ENCODE measurements around the gene COL11A2.

COL11A2 gene

DNA sequence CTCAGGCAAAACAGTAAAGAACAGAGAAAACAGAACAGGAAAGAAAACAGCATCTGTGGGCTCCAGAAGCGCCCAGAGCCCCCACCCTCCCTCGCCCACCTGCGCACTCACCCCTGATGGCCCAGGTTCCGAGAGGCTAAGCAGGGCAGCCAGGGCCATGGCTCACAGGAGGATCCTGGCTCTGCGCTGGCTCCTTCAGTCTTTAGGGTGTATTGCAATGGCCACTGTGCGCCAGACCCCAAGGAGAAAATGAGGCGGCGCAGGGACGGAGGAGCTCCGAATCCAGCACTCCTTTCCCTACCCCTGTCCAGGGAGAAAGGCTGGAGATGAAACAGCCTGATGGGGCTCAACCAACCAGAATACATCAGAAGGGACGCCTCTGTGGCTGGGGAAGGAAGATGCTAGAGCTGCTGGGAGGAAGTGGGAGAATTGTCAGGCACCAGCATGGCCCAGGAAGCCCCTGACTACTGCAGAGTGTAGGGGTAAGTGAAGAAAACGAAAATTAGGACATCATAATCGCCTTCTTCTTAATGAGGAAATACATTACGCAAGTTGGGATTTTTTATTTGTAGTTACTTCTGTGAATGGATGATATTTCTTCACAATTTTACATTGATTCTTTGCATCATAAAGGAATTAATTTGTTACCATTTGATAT, 49.0 kb downstream of the COL11A2 start:
- H3K27ac ChIP-seq (ENCODE audit: low read depth, low read length): no peak overlapping the region
- H3K4me3 ChIP-seq (ENCODE audit: low read depth, low read length): no peak overlapping the region
- H3K27me3 ChIP-seq (ENCODE audit: control insufficient read depth, insufficient read depth, low read length): no peaks in the 10 kb centered on the region
- no peaks in the 10 kb centered on the region for H3K9me3 ChIP-seq (ENCODE audit: control insufficient read depth, insufficient read depth, low read length)
- H3K36me3 ChIP-seq (ENCODE audit: control insufficient read depth, insufficient read depth, low read length): 0 out of 2 replicates have a peak, but pooled peaks cover 2% of the 10 kb centered on the region
- no peak overlapping the region for H3K9ac ChIP-seq (ENCODE audit: low read depth, low read length)
- peaks cover 10% of the 10 kb centered on the region for H3K4me1 ChIP-seq (ENCODE audit: control insufficient read depth, insufficient read depth, low read length)

GRCh38 chr6:33142501-33143070, 49.7 kb downstream of the COL11A2 start:
- no peaks in the 10 kb centered on the region for H3K9me3 ChIP-seq (ENCODE audit: control insufficient read depth, insufficient read depth, low read length)
- 0 out of 2 replicates have a peak, but pooled peaks cover 2% of the 10 kb centered on the region for H3K36me3 ChIP-seq (ENCODE audit: control insufficient read depth, insufficient read depth, low read length)
- H3K27me3 ChIP-seq (ENCODE audit: control insufficient read depth, insufficient read depth, low read length): no peaks in the 10 kb centered on the region
- H3K27ac ChIP-seq (ENCODE audit: low read depth, low read length): no peak overlapping the region
- H3K4me3 ChIP-seq (ENCODE audit: low read depth, low read length): no peak overlapping the region
- peaks cover 6% of the 10 kb centered on the region for H3K4me1 ChIP-seq (ENCODE audit: control insufficient read depth, insufficient read depth, low read length)
- H3K9ac ChIP-seq (ENCODE audit: low read depth, low read length): no peak overlapping the region

GRCh38 chr6:33140556-33140955, 51.7 kb downstream of the COL11A2 start:
- 0 out of 2 replicates have a peak, but pooled peaks cover 2% of the 10 kb centered on the region for H3K36me3 ChIP-seq (ENCODE audit: control insufficient read depth, insufficient read depth, low read length)
- no peaks in the 10 kb centered on the region for H3K27me3 ChIP-seq (ENCODE audit: control insufficient read depth, insufficient read depth, low read length)
- H3K4me1 ChIP-seq (ENCODE audit: control insufficient read depth, insufficient read depth, low read length): no peaks in the 10 kb centered on the region
- no peak overlapping the region for H3K4me3 ChIP-seq (ENCODE audit: low read depth, low read length)
- no peaks in the 10 kb centered on the region for H3K9me3 ChIP-seq (ENCODE audit: control insufficient read depth, insufficient read depth, low read length)
- H3K27ac ChIP-seq (ENCODE audit: low read depth, low read length): no peak overlapping the region
- no peak overlapping the region for H3K9ac ChIP-seq (ENCODE audit: low read depth, low read length)

DNA sequence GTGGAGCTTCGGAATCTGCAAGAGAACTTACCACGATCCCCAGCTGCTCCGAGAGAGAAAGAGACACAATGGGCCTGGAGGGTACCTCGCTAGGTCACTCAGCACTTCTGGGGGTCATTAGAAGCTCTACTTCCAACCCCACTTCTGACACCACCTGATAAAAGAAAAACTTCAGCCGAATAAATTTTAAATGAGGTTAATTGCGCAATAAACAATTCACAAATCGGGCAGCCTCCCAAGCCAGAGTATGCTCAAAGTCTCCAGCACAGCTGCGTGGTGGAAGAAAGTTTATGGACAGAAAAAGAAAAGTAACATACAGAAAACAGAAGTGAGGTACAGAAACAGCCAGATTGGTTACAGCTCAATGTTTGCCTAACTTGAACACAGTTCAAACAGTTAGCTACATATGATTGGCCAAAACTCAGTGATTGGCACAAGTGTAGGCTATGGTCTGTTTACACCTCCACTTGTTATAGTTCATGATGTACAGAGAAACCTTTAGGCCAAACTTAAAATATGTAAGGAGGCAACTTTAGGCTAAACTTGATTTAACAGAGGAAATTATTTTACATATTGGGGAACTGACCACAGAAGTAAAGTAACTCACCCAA, 52.6 kb downstream of the COL11A2 start:
- H3K9ac ChIP-seq (ENCODE audit: low read depth, low read length): no peak overlapping the region
- no peaks in the 10 kb centered on the region for H3K27me3 ChIP-seq (ENCODE audit: control insufficient read depth, insufficient read depth, low read length)
- H3K36me3 ChIP-seq (ENCODE audit: control insufficient read depth, insufficient read depth, low read length): 0 out of 2 replicates have a peak, but pooled peaks cover 2% of the 10 kb centered on the region
- H3K4me1 ChIP-seq (ENCODE audit: control insufficient read depth, insufficient read depth, low read length): no peaks in the 10 kb centered on the region
- H3K9me3 ChIP-seq (ENCODE audit: control insufficient read depth, insufficient read depth, low read length): no peaks in the 10 kb centered on the region
- H3K4me3 ChIP-seq (ENCODE audit: low read depth, low read length): no peak overlapping the region
- H3K27ac ChIP-seq (ENCODE audit: low read depth, low read length): no peak overlapping the region

GRCh38 chr6:33136310-33136900, 55.9 kb downstream of the COL11A2 start:
- peaks cover 1% of the 10 kb centered on the region for H3K36me3 ChIP-seq (ENCODE audit: control insufficient read depth, insufficient read depth, low read length)

GRCh38 chr6:33132081-33132524, 60.2 kb downstream of the COL11A2 start:
- H3K36me3 ChIP-seq (ENCODE audit: control insufficient read depth, insufficient read depth, low read length): peaks cover 41% of the 10 kb centered on the region
- H3K27me3 ChIP-seq (ENCODE audit: control insufficient read depth, insufficient read depth, low read length): no peaks in the 10 kb centered on the region
- no peaks in the 10 kb centered on the region for H3K4me1 ChIP-seq (ENCODE audit: control insufficient read depth, insufficient read depth, low read length)
- H3K4me3 ChIP-seq (ENCODE audit: low read depth, low read length): no peak overlapping the region
- no peak overlapping the region for H3K27ac ChIP-seq (ENCODE audit: low read depth, low read length)
- H3K9ac ChIP-seq (ENCODE audit: low read depth, low read length): no peak overlapping the region
- H3K9me3 ChIP-seq (ENCODE audit: control insufficient read depth, insufficient read depth, low read length): no peaks in the 10 kb centered on the region

More at GRCh38 chr6:33136310-33136900, 55.9 kb downstream of the COL11A2 start:
- H3K9ac ChIP-seq (ENCODE audit: low read depth, low read length): no peak overlapping the region
- no peaks in the 10 kb centered on the region for H3K9me3 ChIP-seq (ENCODE audit: control insufficient read depth, insufficient read depth, low read length)
- H3K27me3 ChIP-seq (ENCODE audit: control insufficient read depth, insufficient read depth, low read length): no peaks in the 10 kb centered on the region
- H3K27ac ChIP-seq (ENCODE audit: low read depth, low read length): no peak overlapping the region
- no peaks in the 10 kb centered on the region for H3K4me1 ChIP-seq (ENCODE audit: control insufficient read depth, insufficient read depth, low read length)
- no peak overlapping the region for H3K4me3 ChIP-seq (ENCODE audit: low read depth, low read length)

- no peaks in the 10 kb centered on the region for H3K4me1 ChIP-seq (ENCODE audit: control insufficient read depth, insufficient read depth, low read length)
- no peak overlapping the region for H3K4me3 ChIP-seq (ENCODE audit: low read depth, low read length)
- no peaks in the 10 kb centered on the region for H3K27me3 ChIP-seq (ENCODE audit: control insufficient read depth, insufficient read depth, low read length)
- H3K27ac ChIP-seq (ENCODE audit: low read depth, low read length): peak overlapping the region; percentile 49
- H3K9ac ChIP-seq (ENCODE audit: low read depth, low read length): no peak overlapping the region
- H3K36me3 ChIP-seq (ENCODE audit: control insufficient read depth, insufficient read depth, low read length): peaks cover 60% of the 10 kb centered on the region
- peaks cover 17% of the 10 kb centered on the region for H3K9me3 ChIP-seq (ENCODE audit: control insufficient read depth, insufficient read depth, low read length)
Measured at GRCh38 chr6:33128318-33128717, 63.9 kb downstream of the COL11A2 start.

DNA sequence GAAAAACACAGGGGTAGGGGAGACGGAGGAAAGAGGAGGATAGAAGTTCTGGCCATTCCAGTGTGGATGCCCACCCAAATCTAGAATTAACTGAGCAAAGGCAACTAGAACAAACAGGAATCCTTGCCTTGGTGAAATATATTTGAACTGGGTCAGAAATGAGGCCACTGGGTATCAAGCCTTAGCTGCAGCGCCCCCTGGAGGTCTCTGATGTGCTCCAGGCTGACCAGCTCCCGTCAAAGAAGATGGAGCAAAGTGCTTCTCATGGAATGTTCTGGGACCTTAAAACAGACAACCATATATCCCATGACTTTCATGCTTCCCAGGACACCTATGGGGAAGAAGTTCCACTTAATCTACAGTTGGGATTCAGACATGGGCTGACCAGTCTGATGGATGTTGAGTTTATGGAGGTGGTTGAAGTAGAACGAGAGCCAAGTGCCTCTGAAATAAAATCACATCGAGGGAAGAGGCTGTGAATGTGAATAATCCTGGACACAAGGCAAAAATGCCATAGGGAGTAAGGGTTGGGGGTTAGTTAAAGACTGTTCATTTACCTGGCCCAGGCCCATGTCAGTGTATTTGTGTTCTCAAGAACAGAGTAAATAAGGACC, 66.1 kb downstream of the COL11A2 start:
- Histone ChIP-seq H3K36me3 (ENCODE audit: control insufficient read depth, insufficient read depth, low read length) (peaks cover 75% of the 10 kb centered on the region), H3K9ac (ENCODE audit: low read depth, low read length) (no peak overlapping the region), H3K4me1 (ENCODE audit: control insufficient read depth, insufficient read depth, low read length) (no peaks in the 10 kb centered on the region), H3K27me3 (ENCODE audit: control insufficient read depth, insufficient read depth, low read length) (no peaks in the 10 kb centered on the region), H3K4me3 (ENCODE audit: low read depth, low read length) (no peak overlapping the region), H3K9me3 (ENCODE audit: control insufficient read depth, insufficient read depth, low read length) (peaks cover 29% of the 10 kb centered on the region), H3K27ac (ENCODE audit: low read depth, low read length) (no peak overlapping the region)

- Histone ChIP-seq H3K4me1 (ENCODE audit: control insufficient read depth, insufficient read depth, low read length) (peaks cover 6% of the 10 kb centered on the region; the same call in 1 of the 2 replicates), H3K27ac (ENCODE audit: low read depth, low read length) (peak overlapping the region; percentile 46), H3K36me3 (ENCODE audit: control insufficient read depth, insufficient read depth, low read length) (peaks cover 68% of the 10 kb centered on the region), H3K9ac (ENCODE audit: low read depth, low read length) (no peak overlapping the region), H3K4me3 (ENCODE audit: low read depth, low read length) (no peak overlapping the region), H3K9me3 (ENCODE audit: control insufficient read depth, insufficient read depth, low read length) (peaks cover 29% of the 10 kb centered on the region), H3K27me3 (ENCODE audit: control insufficient read depth, insufficient read depth, low read length) (no peaks in the 10 kb centered on the region)
Measured at GRCh38 chr6:33124947-33125346, 67.3 kb downstream of the COL11A2 start.

- Histone ChIP-seq H3K27ac (ENCODE audit: low read depth, low read length) (peak overlapping the region; percentile 46), H3K36me3 (ENCODE audit: control insufficient read depth, insufficient read depth, low read length) (peaks cover 64% of the 10 kb centered on the region), H3K27me3 (ENCODE audit: control insufficient read depth, insufficient read depth, low read length) (no peaks in the 10 kb centered on the region), H3K4me3 (ENCODE audit: low read depth, low read length) (no peak overlapping the region), H3K9ac (ENCODE audit: low read depth, low read length) (no peak overlapping the region), H3K9me3 (ENCODE audit: control insufficient read depth, insufficient read depth, low read length) (peaks cover 29% of the 10 kb centered on the region), H3K4me1 (ENCODE audit: control insufficient read depth, insufficient read depth, low read length) (peaks cover 10% of the 10 kb centered on the region)
Measured at GRCh38 chr6:33124525-33124901, 67.8 kb downstream of the COL11A2 start.

Measured in HUES48 (cell line).